HG03558 (cell line): ENCODE measurements around the gene GNAZ.

Experiments used
- ATAC-seq: cut with Tn5 transposase; IDR thresholded peaks from one replicate; pipeline ENCODE4 v1.9.1; 2021; ENCODE audit warnings: moderate number of reproducible peaks; ENCODE audit not compliant: unreplicated experiment; ENCODE audit errors: extremely low read depth

GNAZ gene

DNA sequence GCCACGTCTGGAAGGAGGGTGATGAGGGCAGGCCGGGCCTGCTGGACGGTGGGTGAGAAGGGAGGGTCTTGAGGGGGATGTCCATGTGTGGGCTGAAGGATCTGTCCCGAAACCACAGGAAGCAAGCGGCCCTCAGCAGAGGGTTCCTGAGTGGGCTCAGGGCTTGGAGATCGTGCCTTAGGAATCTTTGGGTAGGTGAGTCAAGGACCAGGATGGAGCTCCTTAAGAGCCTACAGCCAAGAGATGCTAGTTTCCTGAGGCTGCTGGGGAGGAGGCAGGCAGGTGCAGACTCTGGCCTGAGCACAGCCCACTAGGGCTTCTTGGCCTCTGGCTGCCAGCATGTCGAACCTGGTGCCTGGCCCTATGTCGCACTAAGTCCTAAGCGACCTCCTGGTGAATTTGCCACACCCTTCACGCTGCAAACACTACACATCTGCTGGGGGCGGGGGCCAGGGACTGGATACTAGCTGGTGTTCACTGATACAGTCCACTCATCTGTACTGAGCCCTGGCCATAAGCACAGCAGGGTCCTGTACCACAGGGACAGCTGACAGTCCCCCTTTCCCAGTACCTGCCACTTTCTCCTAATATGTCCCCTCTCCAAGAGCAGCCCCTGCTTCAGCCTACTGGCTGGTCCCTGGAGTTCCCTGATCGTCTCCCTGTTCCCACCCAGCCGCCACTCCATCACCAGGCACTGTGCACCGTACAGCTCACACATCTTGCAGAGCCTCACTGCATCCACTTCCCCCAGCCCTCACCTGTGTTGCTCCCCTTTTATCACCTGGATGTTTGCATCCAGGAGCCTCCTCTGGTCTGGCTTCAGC lies 19.5 kb downstream of the GNAZ start:
- no peak for ATAC-seq

DNA sequence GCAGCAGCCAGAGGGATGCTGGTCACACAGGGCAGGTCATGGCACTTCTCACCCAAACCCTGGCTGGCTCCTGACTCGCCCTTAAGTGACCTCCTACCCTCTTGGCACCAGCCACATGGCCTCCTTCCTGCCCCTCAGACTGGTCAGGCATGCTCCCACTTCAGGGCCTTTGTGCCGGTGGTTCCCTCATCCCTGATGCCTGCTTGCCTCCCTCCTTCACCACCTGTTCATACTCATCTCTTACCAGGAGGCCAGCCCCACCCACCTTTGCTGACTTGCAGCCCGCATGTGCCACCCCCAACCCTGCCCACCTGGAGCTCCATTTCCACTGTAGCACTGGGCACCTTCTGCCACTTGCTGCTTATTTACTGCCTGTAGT lies 20.1 kb downstream of the GNAZ start:
- ATAC-seq, result no peak

DNA sequence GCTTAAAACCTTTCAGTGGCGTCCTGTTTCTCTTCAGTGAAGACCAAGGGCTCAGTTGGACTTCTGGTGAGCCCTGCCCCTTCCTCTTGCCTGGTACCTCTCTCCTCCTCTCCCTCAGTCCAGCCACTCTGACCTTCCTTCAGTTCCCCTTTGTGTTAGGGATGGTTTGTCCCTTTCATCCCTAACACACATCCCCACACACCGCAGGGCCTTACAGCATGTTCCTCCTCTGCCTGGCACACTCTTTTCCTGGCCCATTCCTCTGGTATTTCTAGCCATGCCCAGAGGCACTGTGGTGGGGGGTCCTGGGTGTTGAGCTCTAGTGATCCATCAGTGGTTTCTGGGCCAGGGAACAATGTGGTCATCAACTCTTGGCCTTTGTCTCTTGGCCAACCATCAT lies 21.4 kb downstream of the GNAZ start:
- ATAC-seq, result no peak

DNA sequence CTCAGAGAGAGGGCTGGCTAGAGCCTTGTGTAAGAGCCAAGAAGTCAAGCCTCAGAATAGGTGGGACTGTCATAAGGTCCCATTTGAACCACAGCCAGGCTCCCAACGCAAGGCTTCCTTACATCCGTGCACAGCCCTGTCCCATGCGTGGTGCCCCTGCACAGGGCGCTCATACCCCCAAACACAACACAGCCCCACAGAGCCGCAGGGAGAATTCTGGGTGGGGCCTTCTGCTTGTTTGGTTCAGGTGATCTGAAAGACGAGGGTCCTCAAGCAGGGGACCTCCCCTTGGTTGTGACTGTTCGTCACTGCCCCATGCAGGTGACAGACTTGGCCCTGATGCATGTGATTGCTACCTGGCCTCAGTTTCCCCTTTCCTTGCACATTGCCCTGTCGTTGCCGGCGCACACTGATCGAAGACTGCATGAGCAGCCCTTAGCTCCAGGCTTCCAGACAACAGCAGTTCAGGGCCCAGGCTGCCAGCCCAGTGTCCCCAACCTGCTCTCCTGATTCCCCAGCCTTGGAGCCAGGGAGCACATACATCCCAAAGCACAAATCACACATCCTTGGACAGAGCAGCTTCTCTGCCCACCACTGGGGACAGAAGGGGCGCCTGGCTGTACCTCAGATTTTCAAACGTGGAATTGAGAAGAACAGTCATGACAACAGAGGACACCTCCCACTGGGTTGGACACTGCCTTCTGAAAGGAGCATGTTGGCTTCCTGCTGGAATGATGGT lies 22.1 kb downstream of the GNAZ start:
- ATAC-seq, result no peak

DNA sequence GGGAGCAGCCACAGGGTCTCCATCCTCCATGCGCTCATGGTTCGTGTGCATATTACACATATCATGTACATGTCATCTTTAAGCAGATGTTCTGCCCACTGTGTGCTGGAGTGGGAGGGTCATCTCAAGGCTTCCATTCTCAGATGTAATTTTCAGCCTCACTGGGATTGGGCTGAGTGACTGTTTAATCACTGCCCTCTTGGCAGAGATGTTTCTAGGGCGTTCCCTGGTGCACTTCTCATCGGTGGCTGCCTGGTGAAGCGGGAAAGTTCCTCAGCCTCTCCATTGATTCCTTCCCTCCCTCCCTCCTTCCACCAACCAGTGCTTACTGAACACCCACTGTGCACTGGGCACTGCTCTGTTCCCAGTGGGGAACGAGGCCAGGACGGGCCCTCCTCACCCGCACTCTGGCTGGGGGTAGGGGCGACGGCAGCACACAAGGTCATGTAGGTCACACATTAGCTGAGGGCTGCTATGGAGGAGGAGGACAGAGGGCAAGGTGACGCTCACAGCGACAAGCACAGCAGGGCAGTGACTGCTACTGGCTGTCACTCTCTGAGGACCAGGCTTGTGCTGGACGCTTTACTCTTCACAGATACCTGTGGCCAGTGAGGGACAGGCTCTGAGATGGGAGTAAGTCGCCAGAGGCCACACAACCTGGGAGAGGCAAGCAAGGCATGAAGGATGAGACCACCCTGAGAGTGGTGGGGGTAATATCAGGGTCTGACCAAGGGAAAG lies 22.9 kb downstream of the GNAZ start:
- ATAC-seq, result no peak

DNA sequence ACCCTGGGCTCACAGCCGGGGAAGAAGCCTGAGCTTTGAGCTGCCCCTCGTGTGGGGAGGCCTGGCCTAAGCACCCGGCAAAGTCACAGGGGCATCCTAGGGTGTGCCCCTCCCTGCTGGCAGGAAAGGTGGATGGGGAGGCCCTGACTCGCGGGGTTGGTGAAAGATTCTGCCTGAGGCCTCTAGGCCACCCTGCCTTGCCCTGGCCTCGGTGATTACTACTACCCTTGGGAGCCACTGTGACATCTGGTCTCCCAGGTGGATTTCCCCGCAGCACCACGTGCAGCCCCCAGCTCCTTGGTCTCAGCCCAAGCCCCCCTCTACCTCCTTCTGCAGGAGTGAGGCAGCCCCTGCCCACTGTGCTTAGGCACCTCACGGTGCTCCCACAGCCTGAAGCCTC lies 23.9 kb downstream of the GNAZ start:
- ATAC-seq, result no peak

DNA sequence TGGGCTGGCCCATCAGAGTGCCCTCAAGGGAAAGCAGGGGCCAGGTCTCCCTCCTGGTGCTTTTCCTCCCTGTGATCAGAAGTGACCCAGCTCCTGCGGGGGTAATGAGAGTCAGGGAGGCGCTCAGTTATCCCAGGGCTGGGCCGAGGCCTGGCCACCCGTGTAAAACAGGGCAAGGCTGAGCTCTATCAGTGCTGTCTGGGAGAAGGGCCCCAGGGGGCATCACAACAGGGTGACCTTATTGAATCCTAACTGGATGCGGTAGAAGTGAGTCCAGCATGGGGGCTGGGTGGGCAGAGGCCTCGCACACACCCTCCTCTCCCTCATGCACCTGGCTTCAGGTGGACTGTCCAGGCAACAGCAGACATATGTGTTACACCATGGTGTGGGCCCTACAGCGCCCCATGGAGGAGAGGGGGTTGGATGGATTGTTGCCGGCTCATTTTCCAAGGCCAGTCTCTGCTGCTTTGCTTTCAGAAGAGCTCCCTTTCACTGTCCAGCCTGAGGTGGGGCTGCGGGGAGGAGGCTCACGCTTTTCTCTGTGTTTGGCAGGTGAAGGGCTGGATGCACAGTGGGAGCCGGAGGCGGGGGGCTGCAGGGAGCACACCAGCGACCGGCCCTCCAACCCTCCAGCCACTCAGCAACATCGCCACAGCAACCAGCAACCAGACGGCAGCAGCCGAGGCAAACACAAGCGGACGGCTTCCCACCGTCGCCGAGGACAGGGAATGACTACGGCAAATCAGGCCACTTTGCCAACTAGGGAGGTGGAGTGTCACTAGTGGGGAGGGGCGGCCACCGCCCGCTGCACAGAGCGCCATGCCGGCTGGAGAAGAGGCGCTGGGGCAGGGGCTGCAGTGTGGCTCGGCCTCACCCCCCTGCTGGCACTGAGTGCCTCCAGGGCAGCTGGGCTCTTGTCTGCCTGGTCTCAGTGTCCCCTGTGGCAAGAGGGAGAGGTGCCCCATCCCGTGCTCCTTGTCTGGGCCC lies 24.7 kb downstream of the GNAZ start:
- no peak for ATAC-seq

DNA sequence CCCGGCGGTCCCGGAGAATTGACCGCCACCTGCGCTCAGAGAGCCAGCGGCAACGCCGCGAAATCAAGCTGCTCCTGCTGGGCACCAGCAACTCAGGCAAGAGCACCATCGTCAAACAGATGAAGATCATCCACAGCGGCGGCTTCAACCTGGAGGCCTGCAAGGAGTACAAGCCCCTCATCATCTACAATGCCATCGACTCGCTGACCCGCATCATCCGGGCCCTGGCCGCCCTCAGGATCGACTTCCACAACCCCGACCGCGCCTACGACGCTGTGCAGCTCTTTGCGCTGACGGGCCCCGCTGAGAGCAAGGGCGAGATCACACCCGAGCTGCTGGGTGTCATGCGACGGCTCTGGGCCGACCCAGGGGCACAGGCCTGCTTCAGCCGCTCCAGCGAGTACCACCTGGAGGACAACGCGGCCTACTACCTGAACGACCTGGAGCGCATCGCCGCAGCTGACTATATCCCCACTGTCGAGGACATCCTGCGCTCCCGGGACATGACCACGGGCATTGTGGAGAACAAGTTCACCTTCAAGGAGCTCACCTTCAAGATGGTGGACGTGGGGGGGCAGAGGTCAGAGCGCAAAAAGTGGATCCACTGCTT lies 25.5 kb downstream of the GNAZ start:
- no peak for ATAC-seq

DNA sequence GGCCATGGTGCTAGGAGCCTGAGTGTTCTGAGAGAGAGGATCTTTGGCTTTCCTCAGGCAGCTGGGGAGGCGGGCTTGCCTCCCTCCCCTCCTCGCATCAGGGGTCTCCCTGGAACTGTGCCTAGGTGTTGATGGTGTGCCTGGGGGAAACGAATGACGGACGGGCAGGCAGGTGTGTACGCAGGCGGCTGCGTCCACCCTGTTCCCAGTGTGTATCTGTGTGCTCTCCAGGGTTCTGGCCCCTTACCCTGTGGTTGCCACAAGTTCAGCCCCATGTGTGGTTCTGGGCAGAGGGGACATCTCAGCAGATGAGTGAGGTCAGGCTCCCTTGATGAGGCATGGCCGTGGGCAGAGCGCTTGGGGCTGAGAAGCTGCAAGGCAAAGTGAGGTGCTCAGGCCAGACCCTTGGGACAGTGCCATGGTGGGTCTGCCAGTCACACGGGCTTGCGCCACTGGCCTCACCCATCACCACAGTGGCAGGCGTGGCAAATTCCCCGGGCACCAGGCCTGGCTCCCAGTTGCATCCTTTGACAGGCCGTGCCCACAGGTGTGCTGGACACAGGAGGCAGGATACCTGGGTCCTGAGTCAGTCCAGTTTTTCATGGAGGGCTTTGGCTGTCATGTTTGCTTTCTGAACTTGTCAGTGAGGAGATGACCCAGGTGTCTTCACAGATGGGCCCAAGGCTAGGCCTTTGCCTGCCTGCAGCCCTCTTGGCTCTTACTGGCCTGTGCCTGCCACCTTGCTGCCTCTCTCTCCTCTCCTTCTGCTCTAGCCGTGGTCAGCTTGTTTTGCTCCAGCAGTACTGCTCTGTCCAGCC lies 27.3 kb downstream of the GNAZ start:
- ATAC-seq, result no peak

DNA sequence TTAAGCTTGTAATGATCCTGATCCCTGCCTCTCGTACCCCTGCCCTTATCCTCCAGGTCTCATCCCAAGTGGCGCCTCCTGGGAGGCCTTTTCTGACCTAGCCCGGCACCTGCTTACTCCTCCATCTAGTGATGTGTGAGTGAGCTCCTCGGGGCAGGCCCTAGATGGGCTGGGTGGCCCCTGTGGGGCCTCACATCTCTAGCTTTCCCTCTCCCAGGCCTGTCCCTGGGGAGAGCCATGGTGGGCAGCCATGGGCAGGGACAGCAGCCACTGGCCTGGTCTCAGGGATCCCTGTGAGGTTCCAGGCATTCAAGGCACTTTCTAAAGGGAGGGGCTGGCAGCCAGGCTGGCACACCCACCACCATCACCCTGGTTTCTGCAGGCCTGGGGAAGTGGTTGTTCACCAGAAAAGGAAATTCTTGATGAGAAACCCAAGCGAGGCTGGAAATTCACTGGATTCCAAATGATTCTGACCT lies 27.9 kb downstream of the GNAZ start:
- no peak for ATAC-seq

DNA sequence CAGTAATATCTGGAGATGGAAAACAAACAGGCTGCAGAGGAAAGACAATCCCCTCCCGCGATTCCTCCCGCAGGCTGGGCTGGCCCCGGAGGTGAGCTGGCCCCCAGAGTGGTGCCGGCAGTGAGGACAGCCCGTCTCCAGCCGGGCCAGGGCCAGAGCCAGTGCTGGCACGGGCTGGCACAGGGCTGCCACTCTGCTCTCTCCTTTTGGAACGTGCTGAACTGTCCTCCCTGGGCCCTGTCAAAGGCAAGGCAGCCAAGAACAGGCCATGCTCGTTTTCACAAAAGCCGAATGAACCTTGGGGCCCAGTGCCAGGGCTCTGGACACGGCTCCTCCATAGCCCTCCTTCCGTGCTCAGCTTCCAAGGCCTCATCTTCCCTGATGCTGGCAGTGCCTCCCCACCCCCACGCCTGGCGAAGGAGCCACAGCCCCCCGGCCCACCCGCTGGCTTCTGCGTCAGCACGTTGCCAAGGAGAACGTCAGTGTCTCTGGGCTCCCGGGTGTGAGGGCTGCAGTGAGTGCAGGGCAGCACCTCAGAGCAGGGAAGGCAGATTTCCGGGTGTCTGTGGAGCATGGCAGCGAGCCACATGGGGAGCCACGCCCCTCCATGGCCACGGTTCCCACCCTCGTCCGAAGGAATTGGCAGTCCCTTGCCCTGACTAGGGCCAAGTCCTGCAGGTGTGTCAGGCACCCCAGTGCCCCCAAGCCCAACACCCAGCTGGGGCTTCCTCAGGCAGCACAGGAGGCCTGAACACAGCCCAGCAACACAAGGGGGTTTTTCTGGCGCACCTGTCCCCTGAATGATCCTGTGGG lies 28.6 kb downstream of the GNAZ start:
- ATAC-seq, result no peak

DNA sequence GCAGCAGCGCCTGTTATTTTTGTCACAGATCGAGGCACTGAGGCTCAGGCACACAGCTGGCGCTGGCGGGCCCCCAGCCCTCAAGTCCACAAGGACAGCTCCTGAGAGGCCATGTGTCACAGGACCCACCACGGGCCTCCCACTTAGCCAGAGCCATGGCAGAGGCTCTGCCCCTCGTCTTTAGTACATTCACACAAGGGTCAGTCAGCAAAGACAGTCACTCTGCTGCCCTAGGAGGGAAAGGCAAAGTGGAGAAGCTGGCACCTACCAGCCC lies 29.1 kb downstream of the GNAZ start:
- no peak for ATAC-seq

DNA sequence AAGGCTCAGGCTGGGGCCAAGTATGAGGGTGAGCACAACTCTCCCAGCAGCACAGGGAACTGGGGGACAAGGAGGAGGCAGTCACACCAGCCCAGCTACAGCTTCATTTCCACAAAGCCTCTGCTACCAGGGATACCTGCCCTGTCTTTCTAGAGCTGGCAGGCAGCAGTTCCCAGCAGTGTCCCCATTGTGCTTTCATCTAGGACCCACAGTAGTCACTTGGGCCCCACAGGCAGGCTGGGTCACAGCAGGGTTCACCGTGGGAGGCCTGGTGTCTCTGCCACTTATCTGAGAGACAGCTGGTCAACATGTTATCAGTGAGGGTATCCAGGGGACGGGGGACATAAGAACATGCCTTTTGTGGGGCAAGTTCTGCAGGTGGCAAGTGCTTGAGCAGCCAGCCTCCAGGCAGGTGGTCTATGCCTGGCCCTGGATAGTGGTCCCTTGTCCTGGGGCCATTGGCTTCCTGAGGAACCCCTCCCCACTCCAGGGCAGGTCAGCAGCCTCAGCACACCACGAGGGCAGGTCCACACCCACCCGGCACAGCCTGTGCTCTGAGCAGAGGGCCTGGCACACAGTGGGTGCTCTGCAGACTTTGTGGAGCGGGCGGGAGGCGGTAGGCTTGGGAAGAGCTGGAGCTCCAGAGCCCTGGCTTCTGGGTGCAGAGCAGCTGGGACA lies 29.9 kb downstream of the GNAZ start:
- ATAC-seq, result no peak

DNA sequence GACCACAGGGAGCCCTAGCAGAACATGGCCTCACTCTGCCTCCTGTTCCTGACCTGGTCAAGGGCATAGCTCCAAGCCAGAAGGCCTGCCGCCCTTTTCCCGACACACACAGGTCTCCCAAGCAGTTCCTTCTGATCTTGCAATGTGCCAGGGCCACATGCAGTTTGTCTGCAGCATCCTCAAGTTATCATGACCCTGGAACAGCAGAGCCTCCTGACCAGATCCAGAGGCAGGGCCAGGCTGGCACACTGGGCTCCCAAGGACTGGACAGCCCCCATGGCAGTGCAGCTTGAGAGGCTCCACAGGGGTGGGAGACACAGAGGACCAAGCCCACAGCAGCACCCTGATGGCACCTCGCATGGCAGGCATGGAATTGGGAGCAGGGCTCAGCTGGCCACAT lies 31.2 kb downstream of the GNAZ start:
- ATAC-seq, result no peak

DNA sequence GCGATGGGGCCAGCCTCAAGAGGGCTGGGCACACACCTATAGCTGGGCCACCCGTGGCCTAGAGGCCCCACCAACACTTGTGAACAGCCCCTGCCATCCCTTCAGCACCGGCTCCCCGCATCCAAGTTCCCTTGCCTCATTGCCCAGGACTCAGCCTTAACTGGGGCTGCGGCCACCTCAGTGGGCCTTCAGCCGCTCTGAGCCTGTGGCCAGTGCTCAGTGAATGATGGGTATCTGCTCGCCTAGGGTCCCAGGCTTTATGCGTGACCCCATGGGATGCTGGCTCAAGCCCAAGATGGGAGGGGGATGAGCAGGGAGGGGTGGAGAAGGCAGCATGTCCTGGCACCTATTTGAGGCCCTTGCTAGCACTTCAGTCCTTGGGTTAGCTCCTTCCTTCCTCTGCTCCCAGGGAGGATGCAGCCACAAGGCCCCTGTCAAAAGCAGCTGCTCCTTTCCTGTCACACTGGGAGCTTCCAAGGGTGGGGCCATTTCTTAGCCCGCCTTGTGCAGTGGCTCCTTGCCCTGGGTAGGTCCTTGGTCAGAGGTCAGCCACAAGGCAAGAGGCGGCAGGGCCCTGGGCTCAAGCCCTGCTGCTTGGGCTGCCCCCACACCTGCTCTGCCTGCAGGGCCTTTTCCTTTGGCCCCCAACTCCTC lies 31.8 kb downstream of the GNAZ start:
- no peak for ATAC-seq

DNA sequence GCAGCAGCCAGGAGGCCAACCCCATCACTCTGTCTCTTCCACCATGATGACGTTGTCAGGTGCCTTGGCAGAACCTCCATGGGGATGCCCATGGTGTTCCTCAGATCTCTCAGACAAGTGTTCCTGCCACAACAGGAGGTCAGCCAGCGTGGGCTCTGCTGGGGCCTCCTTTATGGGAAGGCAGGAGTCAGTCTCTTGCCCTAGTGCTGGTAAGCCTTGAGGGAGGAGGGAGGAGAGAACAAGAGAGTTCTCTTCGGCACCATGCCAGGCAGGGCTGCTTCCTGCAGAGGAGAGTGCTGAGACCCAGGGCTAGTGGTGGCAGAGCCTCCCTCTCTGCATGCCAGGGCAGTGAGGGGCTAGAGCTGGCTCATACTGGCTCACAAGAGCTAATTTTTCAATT lies 32.5 kb downstream of the GNAZ start:
- no peak for ATAC-seq
